Epithelial cell of proximal tubule (primary cell): Measurements from ENCODE around the gene MICU1. TPM values are rescaled to one million over a fixed set of nuclear protein-coding genes. Genes with fewer than 3 reads are reported as not detected.

Source experiments
- DNase-seq: peaks from one replicate; pipeline ENCODE4 v3.0.0-alpha.2; 2011; ENCODE audit warnings: low read depth
- H3K4me3 ChIP-seq: 2 replicates; pipeline ENCODE4 v1.5.1; 2011; ENCODE audit warnings: low read depth, mild to moderate bottlenecking, low read length
- CTCF ChIP-seq: conservative IDR thresholded peaks from 2 replicates; pipeline ENCODE4 v1.5.1; 2012; ENCODE audit warnings: low read depth, mild to moderate bottlenecking, low read length
- total RNA-seq: library from RNA; depleted of rRNA; stranded (reverse); fragments of >200 nt; gene quantifications from 2 replicates; pipeline ENCODE4 v1.2.3, GENCODE V29; 2015

MICU1 gene
- total RNA-seq, 1 donor from 2014 or later = 31.3 TPM

DNA sequence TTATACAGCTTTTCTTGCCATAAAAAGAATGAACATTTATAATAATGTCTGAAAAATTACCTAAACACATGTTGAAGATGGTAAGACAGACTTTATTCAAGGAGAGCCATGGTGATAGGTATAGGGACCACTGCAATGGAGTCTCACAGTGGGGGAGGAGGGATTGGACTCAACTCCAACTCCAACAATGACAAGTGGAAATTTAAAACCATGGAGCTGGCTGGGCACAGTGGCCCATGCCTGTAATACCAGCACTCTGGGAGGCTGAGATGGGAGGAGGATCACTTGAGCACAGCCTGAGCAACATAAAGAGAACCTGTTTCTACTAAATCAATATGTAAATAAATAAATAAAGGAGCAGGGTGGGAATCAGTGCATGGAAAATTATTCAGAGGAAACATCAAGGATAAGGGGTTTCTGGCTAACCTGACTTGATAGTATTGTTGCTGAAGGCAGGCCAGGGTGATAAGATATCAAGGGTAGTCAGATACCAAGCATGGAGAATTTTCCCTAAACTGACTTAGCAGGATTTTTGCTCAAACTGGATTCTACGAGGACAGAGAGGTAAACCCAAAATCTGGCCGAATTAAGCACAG lies 19.5 kb upstream of the MICU1 start:
- TF ChIP-seq CTCF = no peak
- no peak overlapping the region for H3K4me3 ChIP-seq
- DNase-seq = no peak

DNA sequence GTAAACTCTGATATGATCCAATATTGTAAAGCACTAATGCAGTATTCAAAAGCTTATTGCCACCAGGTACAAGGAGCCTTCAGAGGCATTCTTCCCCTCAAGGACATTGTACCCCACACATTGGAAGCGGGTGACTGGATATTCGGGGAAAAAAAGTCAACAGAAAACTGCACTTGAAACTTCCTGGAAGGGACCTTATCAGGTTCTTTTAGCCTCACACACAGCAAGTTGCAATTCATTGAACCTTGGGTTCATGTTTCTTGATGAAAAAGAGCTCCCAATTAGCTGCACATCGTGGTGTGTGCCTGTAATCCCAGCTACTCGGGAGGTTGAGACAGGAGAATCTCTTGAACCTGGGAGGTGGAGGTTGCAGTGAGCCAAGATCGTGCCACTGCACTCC lies 16.4 kb upstream of the MICU1 start:
- H3K4me3 ChIP-seq = no peak overlapping the region
- TF ChIP-seq CTCF = no peak
- no peak for DNase-seq

GRCh38 chr10:72639441-72639873 lies 13.6 kb upstream of the MICU1 start:
- H3K4me3 ChIP-seq = no peak overlapping the region
- no peak for DNase-seq
- no peak for TF ChIP-seq CTCF

DNA sequence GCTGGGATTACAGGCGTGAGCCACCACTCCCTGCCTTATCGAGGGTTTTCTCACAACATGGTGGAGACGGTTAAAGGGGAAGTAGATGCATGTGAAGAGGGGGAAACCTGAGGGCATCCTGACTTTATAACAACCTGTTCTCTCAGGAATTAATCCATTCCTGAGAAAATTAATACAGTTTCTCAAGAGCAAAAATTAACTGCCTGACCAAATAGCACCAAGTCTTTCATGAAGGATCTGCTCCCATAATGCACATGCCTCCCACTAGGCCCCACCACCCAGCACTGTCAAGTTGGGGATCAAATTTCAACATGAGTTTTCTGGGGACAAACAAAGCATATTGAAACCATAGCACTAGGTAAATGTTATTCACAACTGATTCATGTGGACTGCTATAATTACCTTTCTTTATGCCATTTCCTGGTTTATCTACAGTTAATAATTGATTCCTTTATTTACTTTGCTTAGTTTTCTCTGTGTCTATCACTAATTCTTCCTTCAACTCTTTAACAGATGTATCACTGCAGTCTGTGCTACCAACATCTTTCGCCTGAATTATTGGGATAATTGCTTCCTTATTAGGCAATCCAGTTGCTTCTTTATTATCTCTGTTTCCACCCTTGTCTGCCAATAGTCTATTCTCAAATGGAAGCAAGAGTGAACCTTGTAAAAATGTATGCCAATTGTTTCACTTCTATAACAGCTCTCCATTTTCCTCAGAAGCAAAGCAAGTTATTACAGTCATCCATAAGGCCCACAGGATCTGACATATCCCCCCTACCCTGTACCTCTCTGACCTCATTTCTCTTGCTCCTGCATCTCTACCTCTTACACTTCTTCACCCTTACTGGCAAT lies 12.9 kb upstream of the MICU1 start:
- peak; percentile 61 for DNase-seq
- no peak overlapping the region for H3K4me3 ChIP-seq
- no peak for TF ChIP-seq CTCF

DNA sequence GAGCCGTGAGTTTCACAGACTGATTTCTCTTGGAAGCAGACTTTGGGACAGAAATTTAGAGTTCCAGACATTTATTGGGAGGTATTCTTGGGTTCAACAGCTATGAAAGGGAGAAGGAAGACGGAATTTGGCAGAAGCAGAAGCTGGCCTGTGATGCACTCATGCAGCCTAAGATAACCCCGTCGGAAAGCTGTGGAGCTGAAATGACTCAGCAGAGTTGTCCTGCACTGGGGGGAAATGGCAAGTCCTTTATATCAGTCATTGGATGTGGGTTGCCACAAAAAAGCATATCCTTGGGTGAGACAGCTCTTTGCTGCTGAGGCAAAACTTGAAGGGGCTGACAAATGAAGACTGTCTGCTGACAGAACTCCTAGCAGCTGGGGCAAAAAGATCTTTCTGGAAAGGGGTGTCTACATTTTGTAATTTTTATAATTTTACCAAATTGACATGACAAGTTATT lies 11.5 kb upstream of the MICU1 start:
- no peak overlapping the region for H3K4me3 ChIP-seq
- DNase-seq = no peak

GRCh38 chr10:72630144-72630543 lies 4.3 kb upstream of the MICU1 start:
- no peak for TF ChIP-seq CTCF
- no peak overlapping the region for H3K4me3 ChIP-seq
- DNase-seq = no peak

More for the DNA sequence above, 11.5 kb upstream of the MICU1 start:
- TF ChIP-seq CTCF = no peak
